OCI-LY1 (cell line): ENCODE data around the gene FANCC.

ENCODE experiments used
- EZH2 ChIP-seq: fragments of 200-600 bp; sonication (generic), shearing (Covaris generic); IDR thresholded peaks from 2 replicates; pipeline ENCODE4 v1.8.0; 2017; ENCODE audit warnings: borderline replicate concordance, mixed run types, mild to moderate bottlenecking, antibody characterized with exemption, low read length, moderate library complexity, mixed read lengths
- TF ChIP-seq, protein P1 (sequence below): fragments of 200-600 bp; sonication (generic), shearing (Covaris generic); IDR thresholded peaks from 2 replicates; pipeline ENCODE4 v1.5.1; 2017; ENCODE audit warnings: mild to moderate bottlenecking, antibody characterized with exemption, low read length, moderate library complexity, mixed read lengths

DNA sequence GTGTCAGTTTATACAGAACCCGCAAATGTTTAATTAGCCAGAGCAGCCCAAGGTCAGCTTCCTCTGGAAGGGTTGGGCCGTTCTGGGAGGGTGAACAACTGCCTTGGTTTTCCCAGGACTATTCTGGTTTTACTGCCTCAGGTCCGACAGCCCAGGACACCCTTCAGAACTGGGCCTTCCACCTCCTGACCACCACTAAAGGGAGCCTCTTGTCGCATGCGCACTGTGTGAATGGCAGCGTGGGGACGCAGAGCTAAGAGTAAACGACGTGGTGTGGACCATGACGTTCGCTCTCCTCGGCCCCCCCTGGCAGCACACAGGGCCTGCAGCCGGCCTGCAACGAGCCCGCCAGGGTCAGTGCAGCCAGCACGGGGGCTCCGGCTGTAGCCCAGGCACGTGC is 214.9 kb downstream of the FANCC start:
- TF ChIP-seq, protein P1, sequence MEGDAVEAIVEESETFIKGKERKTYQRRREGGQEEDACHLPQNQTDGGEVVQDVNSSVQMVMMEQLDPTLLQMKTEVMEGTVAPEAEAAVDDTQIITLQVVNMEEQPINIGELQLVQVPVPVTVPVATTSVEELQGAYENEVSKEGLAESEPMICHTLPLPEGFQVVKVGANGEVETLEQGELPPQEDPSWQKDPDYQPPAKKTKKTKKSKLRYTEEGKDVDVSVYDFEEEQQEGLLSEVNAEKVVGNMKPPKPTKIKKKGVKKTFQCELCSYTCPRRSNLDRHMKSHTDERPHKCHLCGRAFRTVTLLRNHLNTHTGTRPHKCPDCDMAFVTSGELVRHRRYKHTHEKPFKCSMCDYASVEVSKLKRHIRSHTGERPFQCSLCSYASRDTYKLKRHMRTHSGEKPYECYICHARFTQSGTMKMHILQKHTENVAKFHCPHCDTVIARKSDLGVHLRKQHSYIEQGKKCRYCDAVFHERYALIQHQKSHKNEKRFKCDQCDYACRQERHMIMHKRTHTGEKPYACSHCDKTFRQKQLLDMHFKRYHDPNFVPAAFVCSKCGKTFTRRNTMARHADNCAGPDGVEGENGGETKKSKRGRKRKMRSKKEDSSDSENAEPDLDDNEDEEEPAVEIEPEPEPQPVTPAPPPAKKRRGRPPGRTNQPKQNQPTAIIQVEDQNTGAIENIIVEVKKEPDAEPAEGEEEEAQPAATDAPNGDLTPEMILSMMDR, result no peak
- no peak for TF ChIP-seq EZH2
